Activated CD4-positive, alpha-beta T cell treated with anti-CD3 and anti-CD28 coated beads, Interleukin-2, amount 10 ng/mL, durations not matched to agents 24 days and 14 days (primary cell): Measurements from ENCODE around the gene CDH4. TPM values are rescaled to one million over a fixed set of nuclear protein-coding genes. Genes with fewer than 3 reads are reported as not detected.
A peak's percentile ranks its signal among the peaks of the same experiment; 100 is the strongest.

Experiments
- DNase-seq: peaks from one replicate; pipeline ENCODE4 v3.0.0; 2022
- H3K27ac Mint-ChIP-seq: one replicate; pipeline ENCODE4 v1.8.0; 2022; ENCODE audit warnings: mild to moderate bottlenecking, mixed read lengths
- H3K27me3 Mint-ChIP-seq: one replicate; pipeline ENCODE4 v1.8.0; 2022; ENCODE audit warnings: mixed read lengths
- H3K36me3 Mint-ChIP-seq: one replicate; pipeline ENCODE4 v1.8.0; 2022; ENCODE audit warnings: low read depth, mild to moderate bottlenecking, mixed read lengths
- H3K4me1 Mint-ChIP-seq: one replicate; pipeline ENCODE4 v1.8.0; 2021; ENCODE audit warnings: mixed read lengths
- H3K4me3 Mint-ChIP-seq: one replicate; pipeline ENCODE4 v1.8.0; 2022; ENCODE audit warnings: mild to moderate bottlenecking, moderate library complexity, mixed read lengths
- H3K9me3 Mint-ChIP-seq: one replicate; pipeline ENCODE4 v1.8.0; 2021; ENCODE audit warnings: mixed read lengths
- intact Hi-C: fragments of 100-400 bp; cut with micrococcal nuclease; formaldehyde crosslinking; loops from one replicate; pipeline ENCODE4 v1.15.1; 2023
- total RNA-seq: library from RNA; stranded (reverse); gene quantifications from 2 replicates; pipeline ENCODE4 v1.2.3, GENCODE V29; 2022

Gene CDH4
- total RNA-seq, 1 donor from 2014 or later = not detected

DNA sequence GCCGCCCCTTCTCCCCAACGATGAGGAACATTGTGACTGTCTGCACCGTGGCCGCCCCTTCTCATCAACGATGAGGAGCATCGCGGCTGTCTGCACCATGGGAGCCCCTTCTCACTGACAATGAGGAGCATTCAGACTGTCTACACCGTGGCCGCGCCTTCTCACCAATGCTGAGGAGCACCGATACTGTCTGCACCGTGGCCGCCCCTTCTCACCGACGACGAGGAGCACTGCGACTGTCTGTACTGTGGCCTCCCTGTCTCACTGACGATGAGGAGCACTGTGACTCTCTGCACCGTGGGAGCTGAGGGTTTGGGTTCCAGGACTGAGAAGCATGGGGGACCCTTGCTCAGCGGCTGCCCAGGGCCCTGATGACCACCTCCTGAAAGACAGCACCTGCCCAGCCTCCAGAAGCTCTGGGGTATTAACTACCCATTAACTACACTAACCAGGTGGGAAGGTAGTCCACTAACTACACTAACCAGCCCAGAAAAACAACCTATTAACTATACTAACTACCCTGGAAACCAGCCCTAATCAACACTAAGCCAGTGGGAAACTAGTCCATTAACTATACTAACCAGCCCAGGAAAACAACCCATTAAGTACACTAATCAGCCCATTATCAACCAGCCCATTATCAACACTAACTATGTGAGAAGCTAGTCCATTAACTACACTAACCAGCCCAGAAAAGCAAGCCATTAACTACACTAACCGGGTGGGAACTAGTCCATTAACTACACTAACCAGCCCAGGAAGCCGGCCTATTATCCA is 696.7 kb downstream of the CDH4 start:
- H3K9me3 Mint-ChIP-seq = no peaks in the 10 kb centered on the region
- H3K27ac Mint-ChIP-seq = no peak overlapping the region
- DNase-seq = no peak
- no peak overlapping the region for H3K4me3 Mint-ChIP-seq
- no peaks in the 10 kb centered on the region for H3K4me1 Mint-ChIP-seq
- intact Hi-C loops = no loop called here
- H3K36me3 Mint-ChIP-seq = no peaks in the 10 kb centered on the region
- H3K27me3 Mint-ChIP-seq = no peaks in the 10 kb centered on the region

DNA sequence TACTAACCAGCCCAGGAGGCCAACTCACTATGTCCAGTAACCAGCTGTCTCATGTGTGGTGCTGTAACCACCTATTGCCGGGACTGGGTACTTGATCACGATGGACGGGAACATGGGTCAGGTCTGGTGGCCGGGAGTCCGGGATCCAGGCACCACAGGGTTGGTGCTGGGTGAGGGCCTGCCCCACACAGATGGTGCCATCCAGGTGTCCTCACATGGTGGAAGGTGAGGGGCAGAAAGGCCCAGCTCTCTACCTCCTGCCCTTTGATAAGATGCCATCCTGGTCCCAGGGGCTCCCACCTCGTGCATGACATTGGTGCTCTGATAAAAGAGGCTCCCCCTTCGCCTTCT is 697.3 kb downstream of the CDH4 start:
- intact Hi-C loops = no loop called here
- no peak for DNase-seq
- no peak overlapping the region for H3K27ac Mint-ChIP-seq
- H3K4me1 Mint-ChIP-seq = no peaks in the 10 kb centered on the region
- no peaks in the 10 kb centered on the region for H3K36me3 Mint-ChIP-seq
- H3K9me3 Mint-ChIP-seq = no peaks in the 10 kb centered on the region
- no peak overlapping the region for H3K4me3 Mint-ChIP-seq
- no peaks in the 10 kb centered on the region for H3K27me3 Mint-ChIP-seq

GRCh38 chr20:61949714-61950640 is 697.9 kb downstream of the CDH4 start:
- Mint-ChIP-seq H3K27me3 (no peaks in the 10 kb centered on the region), H3K9me3 (no peaks in the 10 kb centered on the region)

DNA sequence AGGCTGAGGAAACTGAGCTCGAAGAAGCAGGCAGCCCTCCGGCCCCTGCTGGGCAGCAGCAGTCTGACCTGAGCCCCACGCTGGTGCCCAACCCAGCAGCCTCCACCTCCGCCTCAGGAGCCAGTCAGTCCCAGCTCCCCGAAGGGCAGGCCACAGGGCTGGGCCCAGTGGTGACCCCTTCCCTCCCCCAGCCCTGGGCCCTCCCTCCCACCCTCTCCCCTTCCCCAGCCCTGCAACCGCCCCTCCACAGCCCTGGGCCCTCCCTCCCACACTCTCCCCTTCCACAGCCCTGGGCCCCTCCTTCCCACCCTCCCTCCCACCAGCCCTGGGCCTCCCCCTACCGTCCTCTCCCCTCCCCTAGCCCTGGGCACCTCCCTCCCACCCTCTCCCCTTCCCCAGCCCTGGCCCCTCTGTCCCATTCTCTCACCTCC is 698.6 kb downstream of the CDH4 start:
- Mint-ChIP-seq H3K36me3 (no peaks in the 10 kb centered on the region), H3K4me3 (no peak overlapping the region), H3K9me3 (no peaks in the 10 kb centered on the region), H3K27me3 (peaks cover 2% of the 10 kb centered on the region), H3K4me1 (no peaks in the 10 kb centered on the region), H3K27ac (no peak overlapping the region)
- intact Hi-C loops = no loop called here
- no peak for DNase-seq

More at GRCh38 chr20:61949714-61950640, 697.9 kb downstream of the CDH4 start:
- intact Hi-C loops = no loop called here
- Mint-ChIP-seq H3K4me3 (no peak overlapping the region), H3K36me3 (no peaks in the 10 kb centered on the region), H3K27ac (no peak overlapping the region), H3K4me1 (no peaks in the 10 kb centered on the region)
- no peak for DNase-seq

- Mint-ChIP-seq H3K4me3 (no peak overlapping the region), H3K4me1 (no peaks in the 10 kb centered on the region), H3K9me3 (no peaks in the 10 kb centered on the region), H3K36me3 (no peaks in the 10 kb centered on the region), H3K27ac (no peak overlapping the region), H3K27me3 (peaks cover 2% of the 10 kb centered on the region)
- peak; percentile 44 for DNase-seq
- intact Hi-C loops = no loop called here
Observed at GRCh38 chr20:61951695-61952533, 699.9 kb downstream of the CDH4 start.

DNA sequence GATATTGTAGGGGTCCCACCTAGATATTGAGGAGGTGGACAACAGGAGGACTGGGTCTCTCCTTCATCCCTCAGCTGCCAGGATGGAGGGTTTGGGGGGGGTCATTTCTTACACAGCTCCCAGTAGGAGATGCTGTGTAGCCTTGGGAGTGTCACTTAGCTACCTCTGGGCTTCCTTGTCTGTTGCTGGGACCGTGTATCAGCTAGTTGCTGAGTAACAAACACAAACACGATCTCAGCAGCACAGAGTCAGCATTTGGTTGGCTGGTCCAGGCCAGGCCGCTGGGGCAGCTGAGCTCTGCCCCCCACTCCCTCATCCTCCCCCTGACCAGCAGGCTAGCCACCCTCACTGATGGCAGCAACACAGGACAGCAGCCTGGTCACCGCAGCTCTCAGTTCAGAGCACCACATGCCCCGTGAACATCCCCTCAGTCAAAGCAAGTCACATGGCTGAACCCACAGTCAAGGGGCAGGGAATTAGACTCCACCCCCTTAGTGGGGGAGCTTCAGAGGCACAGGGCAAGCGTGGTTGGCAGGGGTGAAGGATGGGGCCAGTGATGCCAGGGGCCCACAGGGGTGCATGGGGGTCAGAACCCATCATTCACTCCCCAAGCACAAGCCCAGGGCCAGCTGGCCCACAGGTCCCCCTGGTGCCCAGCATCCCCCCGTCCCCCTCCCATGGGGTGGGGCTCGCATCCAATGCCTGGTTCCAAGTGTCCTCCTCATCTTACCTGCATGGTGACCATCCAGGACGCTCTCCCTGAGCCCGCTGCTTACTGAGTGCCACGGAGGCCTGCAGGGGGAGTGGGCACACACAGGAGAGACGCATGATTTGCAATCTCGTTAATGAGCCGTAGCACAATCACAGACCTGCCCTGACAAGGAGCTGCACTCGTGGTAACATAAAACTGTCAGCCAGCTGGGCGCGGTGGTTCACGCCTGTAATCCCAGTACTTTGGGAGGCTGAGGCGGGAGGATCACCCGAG is 701.3 kb downstream of the CDH4 start:
- DNase-seq = peak; percentile 33
- H3K27me3 Mint-ChIP-seq = peaks cover 2% of the 10 kb centered on the region
- no peaks in the 10 kb centered on the region for H3K4me1 Mint-ChIP-seq
- H3K9me3 Mint-ChIP-seq = no peaks in the 10 kb centered on the region
- no peak overlapping the region for H3K27ac Mint-ChIP-seq
- H3K36me3 Mint-ChIP-seq = no peaks in the 10 kb centered on the region
- no peak overlapping the region for H3K4me3 Mint-ChIP-seq
- intact Hi-C loops = no loop called here

DNA sequence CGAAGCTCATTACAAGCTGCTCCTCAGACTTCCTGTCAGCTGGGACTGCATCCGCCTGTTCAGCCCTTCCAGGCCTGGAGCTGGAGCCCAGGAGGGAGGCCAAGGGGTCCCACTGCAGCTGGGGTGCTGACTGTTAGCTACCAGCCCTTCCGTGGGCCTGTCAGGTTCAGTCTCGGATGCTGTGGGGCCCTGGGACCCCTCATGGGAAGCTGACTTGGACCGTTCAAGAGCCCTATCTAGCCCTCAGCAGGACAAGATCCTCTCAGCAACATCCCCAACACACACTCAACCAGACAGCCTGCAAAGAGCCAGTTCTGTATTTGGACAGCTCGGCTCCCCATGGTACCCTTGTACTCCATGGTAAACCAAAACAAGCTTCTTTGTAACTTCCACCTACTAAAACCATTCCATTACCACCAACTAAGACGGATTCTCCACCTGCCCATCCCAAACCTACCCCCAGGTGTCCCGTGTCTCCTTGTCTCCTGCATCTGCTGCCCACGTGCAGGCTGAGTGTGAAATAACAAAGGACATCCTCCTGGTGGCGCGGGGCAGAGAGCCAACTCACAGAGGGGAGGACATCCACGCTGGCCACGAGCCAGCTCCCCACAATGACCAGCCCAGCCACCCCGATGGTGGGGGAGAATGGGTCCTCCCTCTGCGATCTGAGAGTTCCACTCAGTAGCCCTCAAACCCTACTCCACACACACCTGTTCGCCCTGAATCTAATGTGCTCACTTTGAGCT is 702.4 kb downstream of the CDH4 start:
- peak; percentile 44 for DNase-seq
- Mint-ChIP-seq H3K9me3 (no peaks in the 10 kb centered on the region), H3K27ac (no peak overlapping the region), H3K36me3 (no peaks in the 10 kb centered on the region), H3K4me3 (no peak overlapping the region), H3K27me3 (peaks cover 2% of the 10 kb centered on the region), H3K4me1 (no peaks in the 10 kb centered on the region)
- intact Hi-C loops = no loop called here

GRCh38 chr20:61955668-61956395 is 703.8 kb downstream of the CDH4 start:
- H3K4me3 Mint-ChIP-seq = no peak overlapping the region
- no peak for DNase-seq
- intact Hi-C loops = no loop called here
- H3K4me1 Mint-ChIP-seq = no peaks in the 10 kb centered on the region
- no peaks in the 10 kb centered on the region for H3K36me3 Mint-ChIP-seq
- no peak overlapping the region for H3K27ac Mint-ChIP-seq
- H3K9me3 Mint-ChIP-seq = no peaks in the 10 kb centered on the region
- H3K27me3 Mint-ChIP-seq = peaks cover 2% of the 10 kb centered on the region

DNA sequence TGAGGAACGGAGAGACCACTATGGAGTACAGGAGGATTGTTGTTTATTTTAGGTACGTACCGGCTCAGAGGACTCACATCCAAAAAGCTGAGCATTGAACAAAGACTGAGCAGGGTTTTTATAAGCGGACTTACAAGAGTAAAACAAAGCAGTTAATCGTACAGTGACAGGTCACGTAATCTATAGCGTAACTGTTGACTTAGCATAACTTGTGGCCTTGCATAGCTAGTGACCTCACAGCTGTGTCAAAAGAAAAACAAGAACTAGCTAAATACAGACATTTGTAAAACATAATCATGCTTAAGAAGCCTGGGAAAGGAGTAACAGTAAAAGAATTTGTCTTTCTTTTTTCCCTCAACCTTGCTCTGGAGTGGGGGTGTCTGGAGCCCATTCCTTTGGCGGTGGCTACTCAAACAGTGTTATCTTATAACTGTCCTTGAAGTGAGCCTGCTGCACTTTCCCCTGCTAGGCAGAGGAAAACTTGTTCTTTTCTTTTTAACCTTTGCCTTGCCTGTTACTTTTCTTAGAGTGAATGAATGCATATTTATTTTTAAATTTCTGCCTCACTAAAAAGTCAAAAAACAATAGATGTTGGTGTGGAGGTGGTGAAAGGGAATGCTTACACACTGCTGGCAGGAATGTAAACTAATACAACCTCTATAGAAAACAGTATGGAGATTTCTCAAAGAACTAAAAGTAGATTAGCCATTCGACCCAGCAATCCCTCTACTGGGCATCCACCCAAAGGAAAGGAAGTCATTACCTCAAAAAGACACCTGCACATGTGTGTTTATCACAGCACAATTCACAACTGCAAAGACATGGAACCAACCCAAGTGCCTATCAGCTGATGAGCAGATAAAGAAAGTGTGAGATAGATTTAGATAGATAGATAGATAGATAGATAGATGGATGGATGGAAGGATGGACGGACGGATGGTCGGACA is 704.6 kb downstream of the CDH4 start:
- no peak overlapping the region for H3K27ac Mint-ChIP-seq
- no peaks in the 10 kb centered on the region for H3K9me3 Mint-ChIP-seq
- H3K4me3 Mint-ChIP-seq = no peak overlapping the region
- peak; percentile 32 for DNase-seq
- H3K36me3 Mint-ChIP-seq = no peaks in the 10 kb centered on the region
- peaks cover 2% of the 10 kb centered on the region for H3K27me3 Mint-ChIP-seq
- H3K4me1 Mint-ChIP-seq = no peaks in the 10 kb centered on the region
- intact Hi-C loops = no loop called here

DNA sequence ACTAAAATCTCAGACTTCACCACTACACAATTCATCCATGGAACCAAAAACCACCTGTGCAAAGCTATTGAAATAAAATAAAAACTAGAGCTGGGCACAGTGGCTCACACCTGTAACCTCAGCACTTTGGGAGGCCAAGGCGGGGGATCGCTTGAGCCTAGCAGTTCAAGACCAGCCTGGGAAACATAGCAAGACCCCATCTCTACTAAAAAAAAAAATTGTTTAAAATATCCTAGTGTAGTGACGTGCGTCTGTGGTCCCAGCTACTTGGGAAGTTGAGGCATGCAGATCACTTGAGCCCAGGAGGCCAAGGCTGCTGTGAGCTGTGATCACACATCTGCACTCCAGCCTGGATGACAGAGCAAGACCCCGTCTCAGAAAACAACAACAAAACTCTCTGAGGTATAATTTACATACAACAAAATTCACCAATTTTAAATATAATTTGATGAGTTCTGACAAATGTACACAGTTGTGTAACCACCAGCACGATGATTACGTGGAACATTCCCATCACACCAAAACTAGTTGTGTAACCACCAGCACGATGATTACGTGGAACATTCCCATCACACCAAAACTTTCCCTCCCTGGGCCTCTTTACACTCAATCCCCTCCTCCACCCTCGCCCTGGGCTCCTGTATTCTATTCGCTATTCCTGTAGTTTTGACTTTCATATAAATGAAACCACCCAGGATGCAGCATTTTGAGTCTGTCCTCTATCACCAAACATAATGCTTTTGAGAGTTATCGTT is 706.1 kb downstream of the CDH4 start:
- no peaks in the 10 kb centered on the region for H3K36me3 Mint-ChIP-seq
- H3K27me3 Mint-ChIP-seq = peaks cover 2% of the 10 kb centered on the region
- no peak overlapping the region for H3K4me3 Mint-ChIP-seq
- no peaks in the 10 kb centered on the region for H3K4me1 Mint-ChIP-seq
- H3K9me3 Mint-ChIP-seq = no peaks in the 10 kb centered on the region
- no peak for DNase-seq
- intact Hi-C loops = no loop called here
- H3K27ac Mint-ChIP-seq = no peak overlapping the region
